GM18909 (cell line): ENCODE results near the gene B4GALT7.
"Not testable (repeated sequence)": the region's sequence is repeated elsewhere in the genome, so short reads cannot be mapped to it uniquely, and the experiment has no call there.

Experiments used
- ATAC-seq: cut with Tn5 transposase; IDR thresholded peaks from one replicate; pipeline ENCODE4 v1.9.1; 2021; ENCODE audit warnings: mild to moderate bottlenecking; ENCODE audit not compliant: unreplicated experiment, poor library complexity

B4GALT7 gene

GRCh38 chr5:177608243-177609075 is 8.5 kb downstream of the B4GALT7 start:
- ATAC-seq: no peak

GRCh38 chr5:177609076-177610059 is 9.4 kb downstream of the B4GALT7 start:
- no peak for ATAC-seq

- no peak for ATAC-seq
Observed at GRCh38 chr5:177610131-177610769, 10.3 kb downstream of the B4GALT7 start.

- no peak for ATAC-seq
Observed at GRCh38 chr5:177610770-177611445, 11.0 kb downstream of the B4GALT7 start.

- ATAC-seq: no peak
Observed at GRCh38 chr5:177611446-177612214, 11.7 kb downstream of the B4GALT7 start.

- ATAC-seq: no peak
Observed at GRCh38 chr5:177612215-177612673, 12.3 kb downstream of the B4GALT7 start.

- no peak for ATAC-seq
Observed at GRCh38 chr5:177620560-177620959, 20.6 kb downstream of the B4GALT7 start.

GRCh38 chr5:177624172-177624571 is 24.2 kb downstream of the B4GALT7 start:
- ATAC-seq: not testable (repeated sequence)

- ATAC-seq: not testable (repeated sequence)
Observed at GRCh38 chr5:177630186-177630585, 30.3 kb downstream of the B4GALT7 start.

GRCh38 chr5:177634912-177635311 is 35.0 kb downstream of the B4GALT7 start:
- not testable (repeated sequence) for ATAC-seq

GRCh38 chr5:177645462-177645861 is 45.5 kb downstream of the B4GALT7 start:
- not testable (repeated sequence) for ATAC-seq

- ATAC-seq: not testable (repeated sequence)
Observed at GRCh38 chr5:177651235-177651634, 51.3 kb downstream of the B4GALT7 start.

GRCh38 chr5:177657846-177658245 is 57.9 kb downstream of the B4GALT7 start:
- ATAC-seq: not testable (repeated sequence)

- not testable (repeated sequence) for ATAC-seq
Observed at GRCh38 chr5:177658542-177658941, 58.6 kb downstream of the B4GALT7 start.
